NCI-H1417 treated with DMSO at 0.1 percent for 48 hours (cell line): ENCODE measurements around the gene TTBK1.

Experiments
- DNase-seq: peaks from one replicate; lab custom pipeline; 2025; lab: John Stamatoyannopoulos, UW

Gene TTBK1

GRCh38 chr6:43223175-43223574 lies 20.1 kb upstream of the TTBK1 start:
- DNase-seq = no peak

DNA sequence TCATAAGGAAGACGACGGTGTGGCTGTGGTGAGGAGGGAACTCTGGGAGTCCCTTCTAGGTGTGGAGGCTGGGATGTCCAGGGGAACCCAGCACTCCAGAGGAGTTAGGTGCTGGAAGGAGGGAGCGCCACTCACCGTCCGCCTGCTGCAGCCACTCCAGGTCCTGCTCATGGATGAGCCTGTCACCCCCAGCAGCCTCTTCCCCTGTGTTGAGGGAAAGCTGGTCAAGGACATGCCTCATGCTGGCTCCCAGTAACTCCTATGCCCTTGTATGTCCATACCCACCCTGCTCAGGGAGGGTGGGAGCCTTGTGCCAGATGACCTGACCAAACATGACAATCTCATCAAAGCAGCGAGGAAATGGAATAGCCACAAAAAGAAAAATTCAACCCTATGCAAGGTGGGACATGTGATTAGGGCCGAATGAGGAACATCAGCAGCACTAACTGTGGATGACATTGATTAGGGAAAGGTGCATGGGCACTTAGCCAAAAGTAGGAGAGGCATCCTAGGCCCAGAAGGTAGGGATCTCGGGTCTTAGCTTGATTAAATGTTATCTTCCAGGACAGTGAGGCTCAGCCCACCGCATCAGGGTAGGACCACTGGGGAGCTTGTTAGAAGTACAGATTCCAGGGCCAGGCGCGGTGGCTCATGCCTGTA lies 17.0 kb upstream of the TTBK1 start:
- DNase-seq = no peak

DNA sequence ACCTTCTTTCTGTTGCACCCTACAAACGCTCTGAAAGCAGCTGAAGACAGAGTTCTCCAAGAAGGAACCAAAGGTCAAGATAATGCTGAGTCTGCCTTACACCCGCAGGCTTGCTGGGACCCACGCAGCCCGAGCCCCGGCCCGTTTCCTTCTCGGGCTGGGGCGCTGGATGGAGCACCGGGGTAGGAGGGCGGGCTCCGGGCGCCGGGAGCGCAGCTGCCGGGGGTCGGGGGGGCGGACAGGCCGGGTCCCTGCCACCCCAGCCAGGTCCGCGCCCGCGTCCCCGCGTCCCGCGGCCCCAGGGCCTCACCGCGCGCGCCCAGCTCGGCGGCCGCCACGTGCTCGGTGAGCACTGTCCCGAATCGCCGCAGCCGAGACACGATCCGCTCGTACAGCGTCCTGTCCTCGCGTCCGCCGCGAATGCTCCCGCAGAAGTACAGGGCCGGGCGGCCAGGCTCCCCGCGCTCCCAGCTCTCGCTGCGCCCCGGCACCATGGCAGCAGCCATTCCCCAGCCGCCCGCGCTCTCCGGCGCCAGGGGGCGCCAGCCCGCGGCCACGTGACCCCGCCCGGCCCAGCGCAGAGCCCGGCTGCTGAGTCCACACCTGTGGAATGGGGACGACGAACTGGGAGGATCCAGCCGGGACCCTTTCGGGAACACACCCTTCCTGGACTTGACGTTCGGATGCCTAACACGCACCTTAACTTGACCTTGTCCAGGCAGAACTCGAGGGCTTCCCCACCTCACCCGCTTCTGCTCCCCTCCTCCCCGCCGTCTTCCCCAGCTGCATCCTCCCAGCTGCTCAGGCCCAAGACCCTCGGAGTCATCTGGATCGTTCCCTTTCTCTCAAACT lies 14.1 kb upstream of the TTBK1 start, which contains the start of gene DNPH1:
TSS of gene DNPH1 (minus strand) at position 531 of the 852 bp plus-strand sequence. CDS start at position 506, 25 bp downstream.
- peak; percentile 13 for DNase-seq

GRCh38 chr6:43229803-43230620 lies 13.3 kb upstream of the TTBK1 start:
- DNase-seq = no peak

DNA sequence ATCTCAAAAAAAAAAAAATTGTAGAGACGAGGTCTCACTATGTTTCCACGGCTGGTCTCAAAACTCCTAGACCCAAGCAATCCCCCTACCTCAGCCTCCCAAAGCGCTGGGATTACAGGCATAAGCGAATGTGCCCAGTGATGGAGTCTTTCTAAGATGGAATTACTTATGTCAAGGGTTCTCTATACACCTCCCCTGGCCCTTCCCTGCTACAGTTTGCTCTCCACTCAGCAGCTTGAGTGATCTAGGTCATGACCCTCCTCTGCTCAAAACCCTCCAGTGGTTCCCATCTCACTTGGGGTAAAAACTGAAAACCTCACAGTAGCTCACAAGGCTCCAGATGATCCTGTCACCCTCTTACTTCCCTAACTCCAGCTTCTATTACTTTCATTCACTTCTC lies 12.2 kb upstream of the TTBK1 start:
- no peak for DNase-seq

GRCh38 chr6:43231735-43232450 lies 11.4 kb upstream of the TTBK1 start:
- no peak for DNase-seq

- no peak for DNase-seq
Observed at GRCh38 chr6:43235841-43236240, 7.4 kb upstream of the TTBK1 start.

DNA sequence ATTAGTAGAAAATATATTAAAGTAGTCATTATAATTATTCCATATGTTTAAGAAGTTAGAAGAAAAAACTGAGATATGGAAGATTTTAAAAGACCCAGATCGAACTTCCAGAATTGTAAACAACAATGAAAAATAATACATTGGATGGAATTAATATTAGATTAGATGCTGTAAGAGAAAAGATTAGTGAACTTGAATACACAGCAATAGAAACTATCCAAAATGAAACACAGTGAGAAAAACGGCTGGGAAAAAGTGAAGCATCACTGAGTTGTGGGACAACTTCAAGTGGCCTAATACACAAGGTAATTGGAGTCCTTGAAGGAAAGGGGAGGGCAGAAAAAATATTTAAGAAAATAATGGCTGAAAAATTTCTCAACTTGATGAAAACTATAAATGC lies 4.2 kb upstream of the TTBK1 start:
- no peak for DNase-seq

DNA sequence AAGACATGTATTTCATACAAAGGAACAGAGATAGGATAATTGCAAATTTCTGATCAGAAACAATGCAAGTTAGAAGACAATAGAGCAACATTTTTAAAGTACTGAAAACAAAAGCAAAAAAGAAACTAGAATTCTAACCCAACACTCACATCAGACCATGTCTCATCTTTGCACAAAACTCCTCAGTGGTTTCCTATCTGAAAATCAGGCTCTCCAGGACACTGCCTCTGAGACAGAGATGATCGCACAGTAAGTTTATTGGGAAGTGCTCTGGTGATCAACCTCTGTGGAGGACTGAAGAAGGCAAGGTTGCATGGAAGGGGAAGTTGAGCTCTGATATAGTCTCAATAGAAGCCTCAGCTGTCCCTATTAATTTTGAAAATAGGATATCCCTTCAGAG lies 2.3 kb upstream of the TTBK1 start:
- no peak for DNase-seq

DNA sequence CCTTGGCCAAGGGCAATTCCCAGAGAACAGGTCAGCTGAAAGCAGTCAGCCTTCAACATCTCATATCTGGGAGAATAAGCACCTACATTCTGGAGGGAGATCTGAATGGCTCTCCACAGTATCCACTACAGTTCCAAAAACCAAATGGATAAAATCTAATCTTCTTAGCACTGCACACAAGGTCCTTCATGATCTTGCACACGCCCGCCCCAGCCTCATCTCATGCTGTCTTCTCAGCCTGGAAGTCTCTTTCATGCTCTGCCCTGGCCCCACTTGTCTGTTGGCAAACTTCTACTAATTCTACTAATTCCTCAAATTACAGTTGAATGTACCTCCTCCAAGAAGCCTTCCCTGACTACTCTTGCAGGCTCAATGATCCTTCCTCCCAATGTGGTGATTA lies 1.8 kb upstream of the TTBK1 start:
- no peak for DNase-seq

GRCh38 chr6:43243664-43244321 lies 512 bp downstream of the TTBK1 start:
- no peak for DNase-seq

DNA sequence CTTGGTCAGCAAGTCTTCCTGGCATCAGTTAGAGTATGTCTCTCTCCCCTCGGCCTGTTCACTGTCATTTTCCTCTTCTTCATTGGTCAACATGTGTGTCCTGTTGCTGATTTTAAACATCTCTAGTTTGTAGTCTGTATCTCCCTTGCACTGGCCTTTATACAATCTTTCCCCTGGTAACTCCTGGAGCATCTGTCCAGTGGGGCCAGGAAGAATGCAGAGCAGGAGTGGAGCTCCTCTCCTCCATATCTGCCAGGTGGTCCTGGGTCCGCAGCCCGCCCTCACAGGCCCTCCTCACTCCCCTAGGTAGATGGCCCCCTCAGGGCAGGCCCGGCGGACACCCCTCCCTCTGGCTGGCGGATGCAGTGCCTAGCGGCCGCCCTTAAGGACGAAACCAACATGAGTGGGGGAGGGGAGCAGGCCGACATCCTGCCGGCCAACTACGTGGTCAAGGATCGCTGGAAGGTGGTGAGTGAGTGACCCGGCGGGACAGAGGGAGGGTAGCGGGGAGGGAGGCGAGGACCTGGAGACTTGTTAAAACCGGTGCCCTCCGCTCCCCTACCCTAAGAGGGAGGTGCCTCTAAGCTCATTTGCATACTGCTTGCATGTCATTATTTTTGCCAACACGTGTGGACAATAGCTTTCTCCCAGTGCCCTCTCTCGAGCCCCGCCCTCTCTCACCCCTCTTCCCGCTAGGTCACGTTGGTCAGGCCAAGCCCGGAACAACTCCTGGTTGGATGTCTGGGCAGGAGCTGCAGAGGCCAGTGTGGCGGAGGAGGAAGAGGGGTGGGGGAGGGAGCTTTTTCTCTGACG lies 3.2 kb downstream of the TTBK1 start:
- no peak for DNase-seq

DNA sequence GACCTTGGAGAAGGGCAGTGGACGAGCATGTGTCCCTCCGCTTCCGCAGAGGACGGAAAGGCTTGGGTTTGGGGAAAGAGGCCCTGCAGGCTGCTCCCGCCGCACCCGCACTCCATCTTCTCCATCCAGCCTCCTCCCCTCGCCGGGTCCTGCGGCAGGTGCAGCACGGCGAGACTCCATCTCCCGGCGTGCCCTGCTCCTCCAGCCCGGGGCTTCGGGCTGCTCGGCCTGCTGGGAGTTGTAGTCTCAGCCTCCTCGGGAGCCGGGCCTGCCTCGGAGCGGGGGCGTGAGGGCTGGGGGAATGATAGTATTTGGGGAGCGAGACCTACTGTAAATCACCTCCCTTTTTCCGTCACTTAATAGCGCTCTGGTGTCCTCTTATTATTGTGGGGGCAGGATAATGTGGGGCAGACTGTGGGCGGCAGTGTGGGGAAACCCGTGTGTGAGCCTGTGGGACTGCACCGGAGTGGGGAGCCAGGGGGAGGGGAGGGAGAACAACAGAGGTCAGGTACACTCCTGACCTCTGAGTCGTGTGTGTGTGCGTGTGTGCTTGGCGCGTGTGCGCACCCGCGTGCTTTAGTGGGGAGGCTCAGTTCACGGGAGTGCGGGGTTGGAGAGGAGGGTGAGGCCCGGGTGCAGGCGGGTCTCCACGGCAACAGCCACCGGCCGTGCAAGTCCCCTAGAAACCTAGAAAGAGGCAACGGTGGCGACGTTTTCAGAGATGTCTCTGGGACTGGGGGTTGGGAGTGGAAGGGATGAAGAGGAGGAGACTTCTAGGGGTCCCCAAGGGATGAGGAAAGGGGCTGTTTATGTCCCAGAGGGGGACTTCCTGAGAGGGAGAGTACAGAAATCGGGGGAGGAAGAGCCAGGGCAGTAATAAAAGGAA lies 4.1 kb downstream of the TTBK1 start:
- DNase-seq = peak; percentile 13

GRCh38 chr6:43248101-43248500 lies 4.8 kb downstream of the TTBK1 start:
- no peak for DNase-seq

GRCh38 chr6:43248791-43249190 lies 5.5 kb downstream of the TTBK1 start:
- no peak for DNase-seq

DNA sequence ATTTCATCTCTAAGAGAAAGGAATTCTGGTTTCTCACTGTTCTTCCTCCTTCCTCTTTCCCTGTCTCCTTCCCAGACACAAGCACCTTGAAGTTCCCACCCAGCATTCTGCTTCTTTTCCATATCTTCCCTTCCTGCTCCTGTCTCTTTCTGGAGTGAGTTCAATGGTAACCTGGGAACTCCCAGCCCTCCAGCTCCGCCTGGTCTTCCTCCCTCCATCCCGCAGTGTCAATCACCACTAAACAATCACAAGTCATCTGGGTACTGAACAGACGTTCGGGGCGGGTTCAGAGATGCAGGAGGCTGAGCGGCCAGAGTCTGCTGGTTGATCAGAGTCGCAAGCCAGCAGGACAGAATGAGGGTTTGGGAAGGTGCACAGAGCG lies 7.7 kb downstream of the TTBK1 start:
- DNase-seq = no peak

GRCh38 chr6:43253401-43253800 lies 10.1 kb downstream of the TTBK1 start:
- no peak for DNase-seq

GRCh38 chr6:43254138-43254817 lies 11.0 kb downstream of the TTBK1 start:
- DNase-seq = no peak

GRCh38 chr6:43254846-43255245 lies 11.6 kb downstream of the TTBK1 start:
- no peak for DNase-seq
